Loucy (cell line): ENCODE data around the gene XRCC3.

Experiments used
- H2AFZ ChIP-seq: fragments of 200-600 bp; sonication (generic); 2 replicates; pipeline ENCODE4 v1.6.0; 2016; ENCODE audit warnings: antibody characterized with exemption, mild to moderate bottlenecking, low read length, moderate library complexity
- H3F3A ChIP-seq: fragments of 200-600 bp; 2 replicates; pipeline ENCODE4 v1.6.0; 2016; ENCODE audit warnings: antibody characterized with exemption, low read depth, mild to moderate bottlenecking
- H3K27me3 ChIP-seq: fragments of 200-600 bp; sonication (generic); 2 replicates; pipeline ENCODE4 v1.6.1; 2014; ENCODE audit warnings: low read length, mild to moderate bottlenecking; ENCODE audit not compliant: insufficient read depth, poor library complexity, severe bottlenecking
- H3K36me3 ChIP-seq: fragments of 200-600 bp; sonication (generic); 2 replicates; pipeline ENCODE4 v1.6.1; 2016; ENCODE audit warnings: low read length; ENCODE audit not compliant: insufficient read depth
- H3K4me1 ChIP-seq: fragments of 200-600 bp; sonication (generic); 2 replicates; pipeline ENCODE4 v1.5.1; 2014; ENCODE audit warnings: low read length, mild to moderate bottlenecking; ENCODE audit not compliant: insufficient read depth, poor library complexity, severe bottlenecking
- H3K4me2 ChIP-seq: fragments of 200-600 bp; sonication (generic); 2 replicates; pipeline ENCODE4 v1.6.0; 2014; ENCODE audit warnings: antibody characterized with exemption, low read length, low read depth, mild to moderate bottlenecking; ENCODE audit not compliant: poor library complexity, severe bottlenecking
- H3K4me3 ChIP-seq: fragments of 200-600 bp; sonication (generic); 2 replicates; pipeline ENCODE4 v1.5.1; 2014; ENCODE audit warnings: low read length, mild to moderate bottlenecking, mixed read lengths; ENCODE audit not compliant: poor library complexity, severe bottlenecking
- H3K79me2 ChIP-seq: fragments of 200-600 bp; sonication (generic); 2 replicates; pipeline ENCODE4 v1.6.1; 2014; ENCODE audit warnings: low read length; ENCODE audit not compliant: insufficient read depth
- H3K9ac ChIP-seq: fragments of 200-600 bp; sonication (generic); 2 replicates; pipeline ENCODE4 v1.6.0; 2014; ENCODE audit warnings: mild to moderate bottlenecking, low read depth, low read length, moderate library complexity; ENCODE audit not compliant: poor library complexity, severe bottlenecking
- H3K9me2 ChIP-seq: fragments of 200-600 bp; sonication (generic); replicated peaks from 2 replicates; pipeline ENCODE4 v1.6.1; 2016; ENCODE audit warnings: low read depth, low read length, mixed read lengths
- H3K9me3 ChIP-seq: fragments of 200-600 bp; sonication (generic); 2 replicates; pipeline ENCODE4 v1.6.1; 2014; ENCODE audit warnings: mild to moderate bottlenecking, antibody characterized with exemption, low read length, low read depth; ENCODE audit not compliant: insufficient read depth
- H4K20me1 ChIP-seq: fragments of 200-600 bp; sonication (generic); 2 replicates; pipeline ENCODE4 v1.6.0; 2014; ENCODE audit warnings: antibody characterized with exemption, low read length, mild to moderate bottlenecking; ENCODE audit not compliant: insufficient read depth, poor library complexity, severe bottlenecking
- EZH2phosphoT487 ChIP-seq: fragments of 200-600 bp; IDR thresholded peaks from 2 replicates; pipeline ENCODE4 v1.6.1; 2018; ENCODE audit warnings: antibody characterized with exemption, mild to moderate bottlenecking, moderate library complexity, borderline replicate concordance
- TF ChIP-seq, protein P1 (sequence below): fragments of 200-600 bp; sonication (generic); conservative IDR thresholded peaks from 2 replicates; pipeline ENCODE4 v1.5.1; 2014; ENCODE audit warnings: mild to moderate bottlenecking, antibody characterized with exemption, low read length

Gene XRCC3

DNA sequence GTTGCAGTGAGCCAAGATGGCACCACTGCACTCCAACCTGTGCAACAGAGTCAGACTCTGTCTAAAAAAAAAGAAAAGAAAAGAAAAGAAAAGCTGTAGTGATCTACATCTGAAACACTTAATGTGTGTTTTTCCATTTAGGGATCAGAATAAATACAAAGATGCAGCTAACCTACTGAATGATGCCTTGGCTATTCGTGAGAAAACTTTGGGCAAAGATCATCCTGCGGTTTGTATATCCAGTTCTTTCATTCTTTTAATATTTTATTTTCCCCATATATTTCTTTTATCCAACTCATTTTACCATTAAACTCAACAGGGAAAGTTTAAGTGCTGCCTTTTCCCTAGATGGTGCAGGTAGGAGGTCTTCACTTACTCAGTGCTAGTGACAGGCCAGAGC is 45.9 kb downstream of the XRCC3 start:
- Histone ChIP-seq H3K4me3 (no peak overlapping the region), H3K4me1 (no peaks in the 10 kb centered on the region), H3K36me3 (peaks cover 83% of the 10 kb centered on the region), H3K4me2 (no peak overlapping the region), H3K9me2 (no peaks in the 10 kb centered on the region), H3K79me2 (no peaks in the 10 kb centered on the region), H3F3A (no peaks in the 10 kb centered on the region), H3K9me3 (no peaks in the 10 kb centered on the region), H2AFZ (no peak overlapping the region), H4K20me1 (no peaks in the 10 kb centered on the region), H3K27me3 (no peaks in the 10 kb centered on the region), H3K9ac (no peak overlapping the region)
- TF ChIP-seq, protein P1, sequence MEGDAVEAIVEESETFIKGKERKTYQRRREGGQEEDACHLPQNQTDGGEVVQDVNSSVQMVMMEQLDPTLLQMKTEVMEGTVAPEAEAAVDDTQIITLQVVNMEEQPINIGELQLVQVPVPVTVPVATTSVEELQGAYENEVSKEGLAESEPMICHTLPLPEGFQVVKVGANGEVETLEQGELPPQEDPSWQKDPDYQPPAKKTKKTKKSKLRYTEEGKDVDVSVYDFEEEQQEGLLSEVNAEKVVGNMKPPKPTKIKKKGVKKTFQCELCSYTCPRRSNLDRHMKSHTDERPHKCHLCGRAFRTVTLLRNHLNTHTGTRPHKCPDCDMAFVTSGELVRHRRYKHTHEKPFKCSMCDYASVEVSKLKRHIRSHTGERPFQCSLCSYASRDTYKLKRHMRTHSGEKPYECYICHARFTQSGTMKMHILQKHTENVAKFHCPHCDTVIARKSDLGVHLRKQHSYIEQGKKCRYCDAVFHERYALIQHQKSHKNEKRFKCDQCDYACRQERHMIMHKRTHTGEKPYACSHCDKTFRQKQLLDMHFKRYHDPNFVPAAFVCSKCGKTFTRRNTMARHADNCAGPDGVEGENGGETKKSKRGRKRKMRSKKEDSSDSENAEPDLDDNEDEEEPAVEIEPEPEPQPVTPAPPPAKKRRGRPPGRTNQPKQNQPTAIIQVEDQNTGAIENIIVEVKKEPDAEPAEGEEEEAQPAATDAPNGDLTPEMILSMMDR, result no peak
- TF ChIP-seq EZH2phosphoT487, result no peak

GRCh38 chr14:103668117-103668516 is 47.1 kb downstream of the XRCC3 start:
- H2AFZ ChIP-seq, result no peak overlapping the region
- no peaks in the 10 kb centered on the region for H3F3A ChIP-seq

DNA sequence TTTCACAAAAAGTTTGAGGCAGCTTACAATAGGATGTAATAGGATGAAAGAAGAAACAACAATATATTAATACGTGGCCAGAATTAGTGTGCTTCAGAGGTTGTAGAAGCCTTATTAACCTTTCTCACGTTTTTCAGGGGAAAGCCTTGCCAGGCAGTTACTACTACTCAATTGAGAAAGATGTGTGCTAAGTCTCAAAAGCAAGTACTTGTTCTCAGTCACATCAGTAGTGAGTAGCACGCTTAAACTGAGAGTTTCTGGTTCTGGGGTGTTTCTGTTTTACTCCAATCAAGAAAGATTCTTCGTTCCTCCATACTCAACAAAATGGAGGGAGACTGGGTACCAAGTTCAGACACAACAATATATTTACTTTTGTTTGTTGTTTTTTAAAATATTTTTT is 47.6 kb downstream of the XRCC3 start:
- Histone ChIP-seq H3K4me3 (no peak overlapping the region), H3K9me3 (no peaks in the 10 kb centered on the region), H3K9ac (no peak overlapping the region), H3K9me2 (no peaks in the 10 kb centered on the region), H2AFZ (no peak overlapping the region), H3K4me1 (no peaks in the 10 kb centered on the region), H3K27me3 (no peaks in the 10 kb centered on the region), H3K36me3 (peaks cover 77% of the 10 kb centered on the region; the same call in 1 of the 2 replicates), H3F3A (no peaks in the 10 kb centered on the region), H3K4me2 (no peak overlapping the region), H4K20me1 (no peaks in the 10 kb centered on the region), H3K79me2 (no peaks in the 10 kb centered on the region)
- no peak for TF ChIP-seq EZH2phosphoT487
- TF ChIP-seq, protein P1, result no peak

More at GRCh38 chr14:103668117-103668516, 47.1 kb downstream of the XRCC3 start:
- no peaks in the 10 kb centered on the region for H3K79me2 ChIP-seq
- peaks cover 78% of the 10 kb centered on the region; the same call in 1 of the 2 replicates for H3K36me3 ChIP-seq
- H3K9ac ChIP-seq, result no peak overlapping the region
- H4K20me1 ChIP-seq, result no peaks in the 10 kb centered on the region
- H3K9me3 ChIP-seq, result no peaks in the 10 kb centered on the region
- TF ChIP-seq EZH2phosphoT487, result no peak
- TF ChIP-seq, protein P1, result no peak
- no peaks in the 10 kb centered on the region for H3K4me1 ChIP-seq
- no peaks in the 10 kb centered on the region for H3K9me2 ChIP-seq
- no peaks in the 10 kb centered on the region for H3K27me3 ChIP-seq
- H3K4me3 ChIP-seq, result no peak overlapping the region
- no peak overlapping the region for H3K4me2 ChIP-seq
